ENCODE results near the gene TEX2. TPM values are rescaled to one million over a fixed set of nuclear protein-coding genes. Genes with fewer than 3 reads are reported as not detected.

The TEX2 gene
- total and polyA plus RNA-seq, 2 experiments from 2014 or later: 7.5 to 17.7 TPM

- Histone ChIP-seq H3K27ac (ENCODE audit: low read depth) (no peak overlapping the region), H3K27me3 (ENCODE audit: insufficient read depth) (no peaks in the 10 kb centered on the region), H3K4me2 (no peak overlapping the region), H3K9me2 (ENCODE audit: insufficient read depth) (no peaks in the 10 kb centered on the region), H4K20me1 (replicated peaks; ENCODE audit: insufficient read depth) (peaks cover 10% of the 10 kb centered on the region; the same call in 1 of the 2 replicates), H3K4me3 (no peak overlapping the region), H3K79me2 (replicated peaks; ENCODE audit: insufficient read depth) (peaks cover 84% of the 10 kb centered on the region), H2AFZ (no peak overlapping the region), H3K4me1 (ENCODE audit: insufficient read depth) (no peaks in the 10 kb centered on the region), H3K36me3 (ENCODE audit: insufficient read depth) (no peaks in the 10 kb centered on the region), H3F3A (replicated peaks; ENCODE audit: low read depth) (no peaks in the 10 kb centered on the region)
- DNase-seq (ENCODE audit: low spot score) (no peak), ATAC-seq (no peak)
- Mint-ChIP-seq H3K9me3 (no peaks in the 10 kb centered on the region), H3K4me3 (no peak overlapping the region), H3K36me3 (ENCODE audit: low read depth) (no peaks in the 10 kb centered on the region), H3K4me1 (peaks cover 11% of the 10 kb centered on the region; the same call in 1 of the 3 replicates), H3K27me3 (ENCODE audit: insufficient read depth, low read depth, poor library complexity) (peaks cover 8% of the 10 kb centered on the region), H3K27ac (no peak overlapping the region)
- TF ChIP-seq ZNF331 (CRISPR knock-in tag; IDR thresholded peaks at IDR 0.05; ENCODE audit: low read depth) (no peak), POLR2AphosphoS5 (IDR thresholded peaks at IDR 0.05; ENCODE audit: low read depth) (no peak), ZNF114 (CRISPR knock-in tag; IDR thresholded peaks at IDR 0.05) (no peak), ZNF462 (CRISPR knock-in tag; IDR thresholded peaks at IDR 0.05) (no peak), CTCF (conservative IDR thresholded peaks at IDR 0.05; ENCODE audit: low read depth in 2 of 2) (no peak), REST (IDR thresholded peaks at IDR 0.05; ENCODE audit: unreplicated experiment) (no peak), EZH2phosphoT487 (IDR thresholded peaks at IDR 0.05; ENCODE audit: unreplicated experiment) (no peak), ETS1 (IDR thresholded peaks at IDR 0.05) (no peak), JUNB (IDR thresholded peaks at IDR 0.05; ENCODE audit: unreplicated experiment) (no peak), STAT1 (IDR thresholded peaks at IDR 0.05; ENCODE audit: unreplicated experiment) (no peak), NANOG (IDR thresholded peaks at IDR 0.05; ENCODE audit: borderline replicate concordance) (no peak)
Observed at GRCh38 chr17:64255764-64256163, 7.3 kb downstream of the TEX2 start.
